Activated CD4-positive, alpha-beta memory T cell treated with anti-CD3 and anti-CD28 coated beads for 36 hours (primary cell): ENCODE data around the gene FRS3. TPM values are rescaled to one million over a fixed set of nuclear protein-coding genes. Genes with fewer than 3 reads are reported as not detected.

Source experiments
- CTCF ChIA-PET: fragments of 350-600 bp; sonication (Branson Sonifier 250); formaldehyde crosslinking; loops from one replicate; lab custom pipeline; 2021; ENCODE audit warnings: antibody characterized with exemption, inconsistent platforms; lab: Charles Lee
- POLR2A ChIA-PET: fragments of 350-600 bp; sonication (Branson Sonifier 250); formaldehyde crosslinking; loops from one replicate; lab custom pipeline; 2021; ENCODE audit warnings: antibody characterized with exemption; lab: Charles Lee
- DNase-seq: peaks from one replicate; pipeline ENCODE4 v3.0.0-alpha.2; 2020
- H3K27ac Mint-ChIP-seq: one replicate; pipeline ENCODE4 v1.8.0; 2021; ENCODE audit warnings: mixed read lengths
- H3K27me3 Mint-ChIP-seq: one replicate; pipeline ENCODE4 v1.8.0; 2021; ENCODE audit warnings: mixed read lengths
- H3K36me3 Mint-ChIP-seq: one replicate; pipeline ENCODE4 v1.8.0; 2021; ENCODE audit warnings: mixed read lengths
- H3K4me1 Mint-ChIP-seq: one replicate; pipeline ENCODE4 v1.8.0; 2021; ENCODE audit warnings: low read depth, mixed read lengths
- H3K4me3 Mint-ChIP-seq: one replicate; pipeline ENCODE4 v1.8.0; 2021; ENCODE audit warnings: mild to moderate bottlenecking, mixed read lengths
- H3K9me3 Mint-ChIP-seq: one replicate; pipeline ENCODE4 v1.8.0; 2021; ENCODE audit warnings: mixed read lengths
- intact Hi-C: fragments of 100-400 bp; cut with micrococcal nuclease; formaldehyde crosslinking; loops from one replicate; pipeline ENCODE4 v1.15.1; 2023
- total RNA-seq, 2 experiments: library from RNA; stranded (reverse); gene quantifications; one replicate each; pipeline ENCODE4 v1.2.3, GENCODE V29; 2021

Gene FRS3
- total RNA-seq, 2 experiments from 2014 or later = 4.8 to 5.5 TPM

- H3K27ac Mint-ChIP-seq = peak overlapping the region; percentile 38
- intact Hi-C loops = loop anchor here (1.0 to 5.0 kb wide), 2 partner anchors 8 to 42 kb away; partner anchors contain the start of genes TFEB and TOMM6
- ChIA-PET POLR2A (interaction anchor here (1.0 kb wide), 1 partner anchor 326 kb away, joined by 3 read pairs; no protein-coding TSS in a partner anchor), CTCF (interaction anchor here (0.7 to 1.8 kb wide), 3 partner anchors 8 to 265 kb away, joined by 3 to 22 read pairs (median 3); partner anchors contain the start of gene TOMM6)
- no peak for DNase-seq
- H3K9me3 Mint-ChIP-seq = no peaks in the 10 kb centered on the region
- H3K4me1 Mint-ChIP-seq = peaks cover 13% of the 10 kb centered on the region
- peaks cover 6% of the 10 kb centered on the region for H3K27me3 Mint-ChIP-seq
- peak overlapping the region; percentile 85 for H3K4me3 Mint-ChIP-seq
- H3K36me3 Mint-ChIP-seq = peaks cover 9% of the 10 kb centered on the region
Observed at GRCh38 chr6:41778895-41779294, 805 bp downstream of the FRS3 start.

GRCh38 chr6:41777551-41778285 lies 2.0 kb downstream of the FRS3 start:
- Mint-ChIP-seq H3K4me3 (peak overlapping the region; percentile 85), H3K27me3 (peaks cover 6% of the 10 kb centered on the region), H3K4me1 (peaks cover 13% of the 10 kb centered on the region), H3K27ac (no peak overlapping the region), H3K36me3 (peaks cover 9% of the 10 kb centered on the region), H3K9me3 (no peaks in the 10 kb centered on the region)
- ChIA-PET POLR2A (interaction anchor here (1.0 kb wide), 1 partner anchor 327 kb away, joined by 3 read pairs; no protein-coding TSS in a partner anchor), CTCF (interaction anchor here (1.2 to 1.8 kb wide), 3 partner anchors 9 to 266 kb away, joined by 3 to 22 read pairs (median 5); partner anchors contain the start of gene TOMM6)
- intact Hi-C loops = loop anchor here (5.0 kb wide), 1 partner anchor 40 kb away; the partner anchor contains the start of gene TFEB
- no peak for DNase-seq

- H3K27ac Mint-ChIP-seq = no peak overlapping the region
- H3K4me3 Mint-ChIP-seq = no peak overlapping the region
- no peak for DNase-seq
- H3K27me3 Mint-ChIP-seq = no peaks in the 10 kb centered on the region
- POLR2A ChIA-PET = interaction anchor here (0.7 kb wide), 1 partner anchor 60 kb away, joined by 3 read pairs; no protein-coding TSS in a partner anchor
- no peaks in the 10 kb centered on the region for H3K9me3 Mint-ChIP-seq
- CTCF ChIA-PET = interaction anchor here (0.7 to 3.4 kb wide), 9 partner anchors 11 to 408 kb away, joined by 3 to 22 read pairs (median 4); partner anchors contain the start of gene TOMM6
- peaks cover 7% of the 10 kb centered on the region for H3K4me1 Mint-ChIP-seq
- intact Hi-C loops = loop anchor here (5.0 kb wide), 1 partner anchor 38 kb away; the partner anchor contains the start of gene TFEB
- H3K36me3 Mint-ChIP-seq = peaks cover 16% of the 10 kb centered on the region
Observed at GRCh38 chr6:41775293-41775882, 4.3 kb downstream of the FRS3 start.

- peaks cover 16% of the 10 kb centered on the region for H3K36me3 Mint-ChIP-seq
- H3K9me3 Mint-ChIP-seq = no peaks in the 10 kb centered on the region
- ChIA-PET POLR2A (interaction anchor here (0.6 kb wide), 1 partner anchor 120 kb away, joined by 3 read pairs; no protein-coding TSS in a partner anchor), CTCF (interaction anchor here (0.6 to 3.4 kb wide), 6 partner anchors 12 to 408 kb away, joined by 3 to 22 read pairs (median 4); partner anchors contain the start of gene TOMM6)
- no peak for DNase-seq
- peaks cover 7% of the 10 kb centered on the region for H3K4me1 Mint-ChIP-seq
- H3K27me3 Mint-ChIP-seq = no peaks in the 10 kb centered on the region
- H3K27ac Mint-ChIP-seq = no peak overlapping the region
- intact Hi-C loops = loop anchor here (5.0 kb wide), 1 partner anchor 38 kb away; the partner anchor contains the start of gene TFEB
- H3K4me3 Mint-ChIP-seq = no peak overlapping the region
Observed at GRCh38 chr6:41774841-41775240, 4.9 kb downstream of the FRS3 start.

- Mint-ChIP-seq H3K4me3 (no peak overlapping the region), H3K27ac (no peak overlapping the region), H3K9me3 (no peaks in the 10 kb centered on the region), H3K4me1 (no peaks in the 10 kb centered on the region), H3K36me3 (peaks cover 16% of the 10 kb centered on the region), H3K27me3 (no peaks in the 10 kb centered on the region)
- DNase-seq = no peak
- intact Hi-C loops = no loop called here
- ChIA-PET POLR2A (interaction anchor here (0.6 kb wide), 1 partner anchor 329 kb away, joined by 3 read pairs; no protein-coding TSS in a partner anchor), CTCF (interaction anchor here (1.3 kb wide), 1 partner anchor 15 kb away, joined by 4 read pairs; no protein-coding TSS in a partner anchor)
Observed at GRCh38 chr6:41771058-41771983, 8.4 kb downstream of the FRS3 start.

- intact Hi-C loops = no loop called here
- H3K9me3 Mint-ChIP-seq = no peaks in the 10 kb centered on the region
- DNase-seq = no peak
- CTCF ChIA-PET = no interaction called here
- peaks cover 16% of the 10 kb centered on the region for H3K36me3 Mint-ChIP-seq
- H3K27me3 Mint-ChIP-seq = no peaks in the 10 kb centered on the region
- H3K27ac Mint-ChIP-seq = no peak overlapping the region
- no peak overlapping the region for H3K4me3 Mint-ChIP-seq
- POLR2A ChIA-PET = interaction anchor here (0.6 kb wide), 1 partner anchor 328 kb away, joined by 3 read pairs; no protein-coding TSS in a partner anchor
- H3K4me1 Mint-ChIP-seq = no peaks in the 10 kb centered on the region
Observed at GRCh38 chr6:41770381-41771057, 9.2 kb downstream of the FRS3 start.

GRCh38 chr6:41769376-41769775 lies 10.3 kb downstream of the FRS3 start:
- no peak overlapping the region for H3K27ac Mint-ChIP-seq
- H3K4me3 Mint-ChIP-seq = no peak overlapping the region
- ChIA-PET CTCF (no interaction called here), POLR2A (no interaction called here)
- DNase-seq = no peak
- intact Hi-C loops = no loop called here
- H3K9me3 Mint-ChIP-seq = no peaks in the 10 kb centered on the region
- peaks cover 11% of the 10 kb centered on the region for H3K36me3 Mint-ChIP-seq
- no peaks in the 10 kb centered on the region for H3K27me3 Mint-ChIP-seq
- H3K4me1 Mint-ChIP-seq = no peaks in the 10 kb centered on the region

GRCh38 chr6:41768545-41769308 lies 11.0 kb downstream of the FRS3 start:
- Mint-ChIP-seq H3K4me3 (no peak overlapping the region), H3K36me3 (peaks cover 7% of the 10 kb centered on the region), H3K4me1 (no peaks in the 10 kb centered on the region), H3K9me3 (no peaks in the 10 kb centered on the region), H3K27me3 (no peaks in the 10 kb centered on the region), H3K27ac (no peak overlapping the region)
- intact Hi-C loops = no loop called here
- DNase-seq = no peak
- ChIA-PET CTCF (no interaction called here), POLR2A (interaction anchor here (0.6 kb wide), 1 partner anchor 19 kb away, joined by 3 read pairs; the partner anchor contains the start of gene TOMM6)

GRCh38 chr6:41767112-41767833 lies 12.4 kb downstream of the FRS3 start:
- no peaks in the 10 kb centered on the region for H3K9me3 Mint-ChIP-seq
- no peaks in the 10 kb centered on the region for H3K4me1 Mint-ChIP-seq
- H3K36me3 Mint-ChIP-seq = peaks cover 5% of the 10 kb centered on the region
- no peaks in the 10 kb centered on the region for H3K27me3 Mint-ChIP-seq
- H3K27ac Mint-ChIP-seq = no peak overlapping the region
- POLR2A ChIA-PET = no interaction called here
- no peak overlapping the region for H3K4me3 Mint-ChIP-seq
- CTCF ChIA-PET = no interaction called here
- intact Hi-C loops = no loop called here
- DNase-seq = no peak
